ENCODE measurements around the gene PHF2. TPM values are rescaled to one million over a fixed set of nuclear protein-coding genes. Genes with fewer than 3 reads are reported as not detected.

The PHF2 gene
- total and polyA plus RNA-seq, 7 donors: 10.9 to 31.9 (median 21.4) TPM

DNA sequence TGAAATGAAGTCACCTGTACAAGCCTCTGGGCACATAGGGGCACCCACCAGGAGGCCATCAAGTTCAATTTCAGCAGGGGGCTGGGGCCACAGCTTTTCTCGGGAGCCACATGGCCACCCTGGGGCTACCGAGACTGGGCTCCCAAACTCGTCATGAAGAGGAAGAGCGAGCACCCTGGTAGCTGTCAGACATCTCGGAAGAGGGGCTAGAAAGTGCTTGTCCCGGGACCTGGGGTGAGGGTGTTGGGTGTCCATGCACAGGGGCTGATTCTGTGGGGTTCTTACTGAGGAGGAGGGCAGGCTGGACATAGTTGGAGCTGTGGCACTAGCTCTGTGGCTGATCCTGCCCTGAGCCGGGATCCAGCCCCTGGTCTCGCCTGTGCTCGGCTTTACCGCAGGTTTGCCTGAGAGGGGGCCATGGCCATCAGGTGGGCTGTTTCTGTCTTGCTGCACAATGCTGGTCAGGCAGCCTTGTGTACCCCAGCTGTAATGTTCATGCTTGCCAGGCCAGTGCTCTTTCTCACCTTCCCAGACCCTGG is 70.3 kb downstream of the PHF2 start:
- H3K4me1 ChIP-seq: peaks cover 0 to 22% (median 21%) of the 10 kb centered on the region in 4 donors
- DNase-seq: no peak
- no peaks in the 10 kb centered on the region for H3K9me3 ChIP-seq
- 89 to 97% methylated on average over 10 of the region's 10 CpGs for WGBS, 2 donors
- H3K27me3 ChIP-seq: no peaks in the 10 kb centered on the region
- TF ChIP-seq POLR2AphosphoS5 (IDR thresholded peaks at IDR 0.05): no peak
- TF ChIP-seq, protein P1, sequence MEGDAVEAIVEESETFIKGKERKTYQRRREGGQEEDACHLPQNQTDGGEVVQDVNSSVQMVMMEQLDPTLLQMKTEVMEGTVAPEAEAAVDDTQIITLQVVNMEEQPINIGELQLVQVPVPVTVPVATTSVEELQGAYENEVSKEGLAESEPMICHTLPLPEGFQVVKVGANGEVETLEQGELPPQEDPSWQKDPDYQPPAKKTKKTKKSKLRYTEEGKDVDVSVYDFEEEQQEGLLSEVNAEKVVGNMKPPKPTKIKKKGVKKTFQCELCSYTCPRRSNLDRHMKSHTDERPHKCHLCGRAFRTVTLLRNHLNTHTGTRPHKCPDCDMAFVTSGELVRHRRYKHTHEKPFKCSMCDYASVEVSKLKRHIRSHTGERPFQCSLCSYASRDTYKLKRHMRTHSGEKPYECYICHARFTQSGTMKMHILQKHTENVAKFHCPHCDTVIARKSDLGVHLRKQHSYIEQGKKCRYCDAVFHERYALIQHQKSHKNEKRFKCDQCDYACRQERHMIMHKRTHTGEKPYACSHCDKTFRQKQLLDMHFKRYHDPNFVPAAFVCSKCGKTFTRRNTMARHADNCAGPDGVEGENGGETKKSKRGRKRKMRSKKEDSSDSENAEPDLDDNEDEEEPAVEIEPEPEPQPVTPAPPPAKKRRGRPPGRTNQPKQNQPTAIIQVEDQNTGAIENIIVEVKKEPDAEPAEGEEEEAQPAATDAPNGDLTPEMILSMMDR (IDR thresholded peaks at IDR 0.05): no peak
- TF ChIP-seq POLR2A (IDR thresholded peaks at IDR 0.05): no peak
- TF ChIP-seq EP300 (IDR thresholded peaks at IDR 0.05): no peak
- H3K27ac ChIP-seq: no peak overlapping the region
- H3K36me3 ChIP-seq: peaks cover 25 to 79% (median 41%) of the 10 kb centered on the region in 4 donors
- H3K4me3 ChIP-seq: no peak overlapping the region
- intact Hi-C loops (cut with DNase I): no loop called here

DNA sequence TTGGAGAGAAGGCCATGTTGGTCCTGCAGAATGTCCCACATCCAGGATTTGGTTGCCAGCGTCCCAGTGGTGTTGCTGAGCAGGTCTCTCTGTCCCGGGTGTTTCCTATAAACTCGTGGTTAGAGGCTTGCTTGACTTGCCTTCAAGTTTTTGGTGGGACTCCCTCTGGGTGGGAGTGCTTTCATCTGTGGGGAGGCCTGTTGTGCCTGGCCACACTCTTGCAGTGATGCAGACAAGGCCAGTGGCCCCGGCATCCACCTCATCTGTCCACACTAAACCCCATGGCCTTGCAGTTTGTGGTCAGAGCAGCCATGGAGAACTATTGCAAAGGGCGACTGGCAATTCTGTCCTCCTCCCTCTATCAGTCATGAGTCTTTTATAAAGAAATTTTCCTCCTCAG is 71.8 kb downstream of the PHF2 start:
- 92 to 95% methylated on average over 5 of the region's 5 CpGs for WGBS, 2 donors
- DNase-seq: peak; percentile 45
- Histone ChIP-seq H3K9me3 (no peaks in the 10 kb centered on the region), H3K4me3 (no peak overlapping the region), H3K27me3 (no peaks in the 10 kb centered on the region), H3K4me1 (peaks cover 0 to 8% (median 7%) of the 10 kb centered on the region in 4 donors), H3K27ac (no peak overlapping the region), H3K36me3 (peaks cover 25 to 91% (median 41%) of the 10 kb centered on the region in 4 donors)
- no peak for TF ChIP-seq EP300 (IDR thresholded peaks at IDR 0.05)
- TF ChIP-seq, protein P1 (IDR thresholded peaks at IDR 0.05): no peak
- TF ChIP-seq POLR2AphosphoS5 (IDR thresholded peaks at IDR 0.05): no peak
- TF ChIP-seq POLR2A (IDR thresholded peaks at IDR 0.05): no peak
- intact Hi-C loops (cut with DNase I): no loop called here

DNA sequence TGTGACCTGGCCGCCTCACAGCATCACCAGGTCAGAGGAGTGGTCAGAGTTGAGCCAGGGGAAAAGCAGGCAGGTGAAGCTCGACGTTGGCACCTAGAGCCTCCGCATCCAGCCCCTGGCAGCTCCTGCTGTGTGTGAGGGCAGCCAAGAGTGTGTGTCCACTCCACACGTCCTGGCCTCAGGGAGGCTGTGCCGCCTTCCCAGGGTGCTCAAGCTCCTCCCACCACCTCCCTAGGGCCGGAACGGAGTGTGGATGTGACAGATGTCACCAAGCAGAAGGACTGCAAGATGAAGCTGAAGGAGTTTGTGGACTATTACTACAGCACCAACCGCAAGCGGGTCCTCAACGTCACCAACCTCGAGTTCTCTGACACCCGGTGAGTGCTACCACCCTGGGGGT is 72.5 kb downstream of the PHF2 start:
- 95 to 97% methylated on average over 13 of the region's 13 CpGs for WGBS, 2 donors
- Histone ChIP-seq H3K4me3 (no peak overlapping the region), H3K4me1 (peaks cover 0 to 1% (median under 1%) of the 10 kb centered on the region in 4 donors), H3K27ac (no peak overlapping the region), H3K9me3 (no peaks in the 10 kb centered on the region), H3K36me3 (peaks cover 25 to 94% (median 39%) of the 10 kb centered on the region in 4 donors), H3K27me3 (no peaks in the 10 kb centered on the region)
- TF ChIP-seq, protein P1 (IDR thresholded peaks at IDR 0.05): no peak
- TF ChIP-seq POLR2AphosphoS5 (IDR thresholded peaks at IDR 0.05) (no peak), EP300 (IDR thresholded peaks at IDR 0.05) (no peak), POLR2A (IDR thresholded peaks at IDR 0.05) (no peak)
- peak; percentile 53 for DNase-seq
- intact Hi-C loops (cut with DNase I): no loop called here

DNA sequence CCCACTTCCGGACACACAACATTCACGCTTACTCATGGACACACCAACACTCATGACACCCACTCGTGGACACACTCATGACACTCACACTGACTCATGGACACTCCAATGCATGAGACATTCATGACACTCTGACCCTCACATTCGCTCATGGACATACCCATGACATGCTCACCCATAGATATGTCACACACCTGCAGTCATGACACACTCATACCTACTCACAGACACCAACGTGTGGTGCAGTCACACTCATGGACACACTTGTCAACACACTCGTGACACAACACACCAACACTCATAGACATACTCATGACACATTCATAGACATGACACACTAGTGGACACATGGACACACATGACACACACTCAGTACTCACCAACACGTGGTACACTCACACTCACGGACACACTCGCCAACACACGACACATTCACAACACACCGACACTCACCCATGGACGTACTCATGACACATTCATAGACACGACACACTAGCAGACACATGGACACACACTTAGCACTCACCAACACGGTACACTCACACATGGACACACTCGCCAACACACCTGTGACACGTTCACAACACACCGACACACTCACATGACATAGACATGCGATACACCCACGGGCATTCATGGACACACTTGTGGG is 73.4 kb downstream of the PHF2 start:
- intact Hi-C loops (cut with DNase I): no loop called here
- Histone ChIP-seq H3K27me3 (no peaks in the 10 kb centered on the region), H3K27ac (no peak overlapping the region), H3K36me3 (peaks cover 33 to 94% (median 43%) of the 10 kb centered on the region in 4 donors), H3K9me3 (no peaks in the 10 kb centered on the region), H3K4me3 (no peak overlapping the region), H3K4me1 (no peaks in the 10 kb centered on the region)
- no peak for TF ChIP-seq POLR2A (IDR thresholded peaks at IDR 0.05)
- TF ChIP-seq, protein P1 (IDR thresholded peaks at IDR 0.05): no peak
- no peak for TF ChIP-seq POLR2AphosphoS5 (IDR thresholded peaks at IDR 0.05)
- TF ChIP-seq EP300 (IDR thresholded peaks at IDR 0.05): no peak
- WGBS, 2 donors: 94% methylated on average over 19 of the region's 19 CpGs
- no peak for DNase-seq

Measured in sigmoid colon (tissue), 7 donors.